Parathyroid adenoma (tissue), 2 donors: ENCODE measurements around the gene INO80B.
A peak's percentile ranks its signal among the peaks of the same experiment; 100 is the strongest.

Source experiments
- H2AFZ ChIP-seq: fragments of 300-600 bp; sonication (generic); one replicate; pipeline ENCODE4 v1.7.0; 2017; ENCODE audit warnings: antibody characterized with exemption, mild to moderate bottlenecking
- H3K27ac ChIP-seq: fragments of 300-600 bp; sonication (generic); one replicate; pipeline ENCODE4 v1.7.0; 2017
- H3K27me3 ChIP-seq: fragments of 300-600 bp; sonication (generic); one replicate; pipeline ENCODE4 v1.7.0; 2017; ENCODE audit warnings: low read length; ENCODE audit not compliant: control insufficient read depth, insufficient read depth
- H3K36me3 ChIP-seq: fragments of 300-600 bp; sonication (generic); one replicate; pipeline ENCODE4 v1.7.0; 2017; ENCODE audit warnings: low read length; ENCODE audit not compliant: control insufficient read depth, insufficient read depth
- H3K4me1 ChIP-seq: fragments of 300-600 bp; sonication (generic); one replicate; pipeline ENCODE4 v1.7.0; 2017; ENCODE audit warnings: control low read depth
- H3K4me2 ChIP-seq: fragments of 300-600 bp; sonication (generic); one replicate; pipeline ENCODE4 v1.7.0; 2017; ENCODE audit warnings: low read length
- H3K4me3 ChIP-seq: fragments of 300-600 bp; sonication (generic); one replicate; pipeline ENCODE4 v1.7.0; 2017; ENCODE audit warnings: low read depth, low read length
- H3K79me2 ChIP-seq: fragments of 300-600 bp; sonication (generic); one replicate; pipeline ENCODE4 v1.7.0; 2017; ENCODE audit warnings: control low read depth
- H3K9ac ChIP-seq: fragments of 300-600 bp; sonication (generic); one replicate; pipeline ENCODE4 v1.7.0; 2017; ENCODE audit warnings: mild to moderate bottlenecking
- H3K9me3 ChIP-seq: fragments of 300-600 bp; sonication (generic); one replicate; pipeline ENCODE4 v1.7.0; 2017; ENCODE audit warnings: low read length; ENCODE audit not compliant: control insufficient read depth
- TF ChIP-seq, protein P1 (sequence below): fragments of 300-600 bp; sonication (generic); IDR thresholded peaks from one replicate; pipeline ENCODE4 v1.7.0; 2017; ENCODE audit warnings: antibody characterized with exemption, mild to moderate bottlenecking
- donor health status: primary hyperparathyroidism.

The INO80B gene

GRCh38 chr2:74454654-74455511 is at the start of gene INO80B:
INO80B (plus strand) TSS chr2:74455087; CDS start chr2:74455117, 30 bp downstream.
- H2AFZ ChIP-seq = peak within 1 kb of the TSS; percentile 82
- peak within 1 kb of the TSS; percentile 43 for H3K27ac ChIP-seq
- H3K4me1 ChIP-seq = peaks cover 31% of the 10 kb centered on the region
- no peaks in the 10 kb centered on the region for H3K27me3 ChIP-seq
- H3K4me3 ChIP-seq = peak within 1 kb of the TSS; percentile 89
- TF ChIP-seq, protein P1, sequence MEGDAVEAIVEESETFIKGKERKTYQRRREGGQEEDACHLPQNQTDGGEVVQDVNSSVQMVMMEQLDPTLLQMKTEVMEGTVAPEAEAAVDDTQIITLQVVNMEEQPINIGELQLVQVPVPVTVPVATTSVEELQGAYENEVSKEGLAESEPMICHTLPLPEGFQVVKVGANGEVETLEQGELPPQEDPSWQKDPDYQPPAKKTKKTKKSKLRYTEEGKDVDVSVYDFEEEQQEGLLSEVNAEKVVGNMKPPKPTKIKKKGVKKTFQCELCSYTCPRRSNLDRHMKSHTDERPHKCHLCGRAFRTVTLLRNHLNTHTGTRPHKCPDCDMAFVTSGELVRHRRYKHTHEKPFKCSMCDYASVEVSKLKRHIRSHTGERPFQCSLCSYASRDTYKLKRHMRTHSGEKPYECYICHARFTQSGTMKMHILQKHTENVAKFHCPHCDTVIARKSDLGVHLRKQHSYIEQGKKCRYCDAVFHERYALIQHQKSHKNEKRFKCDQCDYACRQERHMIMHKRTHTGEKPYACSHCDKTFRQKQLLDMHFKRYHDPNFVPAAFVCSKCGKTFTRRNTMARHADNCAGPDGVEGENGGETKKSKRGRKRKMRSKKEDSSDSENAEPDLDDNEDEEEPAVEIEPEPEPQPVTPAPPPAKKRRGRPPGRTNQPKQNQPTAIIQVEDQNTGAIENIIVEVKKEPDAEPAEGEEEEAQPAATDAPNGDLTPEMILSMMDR = no peak
- no peaks in the 10 kb centered on the region for H3K9me3 ChIP-seq
- H3K4me2 ChIP-seq = peak within 1 kb of the TSS; percentile 88
- peaks cover 6% of the 10 kb centered on the region for H3K79me2 ChIP-seq
- H3K9ac ChIP-seq = peak within 1 kb of the TSS; percentile 41
- H3K36me3 ChIP-seq = no peaks in the 10 kb centered on the region

GRCh38 chr2:74406035-74406434 is 48.9 kb upstream of the INO80B start:
- Histone ChIP-seq H3K9me3 (no peaks in the 10 kb centered on the region), H3K36me3 (no peaks in the 10 kb centered on the region), H3K79me2 (no peaks in the 10 kb centered on the region), H3K4me1 (no peaks in the 10 kb centered on the region), H2AFZ (no peak overlapping the region), H3K27me3 (no peaks in the 10 kb centered on the region), H3K27ac (no peak overlapping the region), H3K9ac (no peak overlapping the region), H3K4me2 (no peak overlapping the region), H3K4me3 (no peak overlapping the region)
- TF ChIP-seq, protein P1 = no peak

- Histone ChIP-seq H3K9ac (no peak overlapping the region), H3K27ac (no peak overlapping the region), H2AFZ (no peak overlapping the region), H3K4me2 (no peak overlapping the region), H3K4me1 (no peaks in the 10 kb centered on the region), H3K36me3 (no peaks in the 10 kb centered on the region), H3K9me3 (no peaks in the 10 kb centered on the region), H3K79me2 (no peaks in the 10 kb centered on the region), H3K27me3 (no peaks in the 10 kb centered on the region), H3K4me3 (no peak overlapping the region)
- TF ChIP-seq, protein P1 = no peak
These were observed 47.2 kb upstream of the INO80B start for GRCh38 chr2:74407682-74408081.

- no peak overlapping the region for H3K4me3 ChIP-seq
These were observed 41.7 kb upstream of the INO80B start for GRCh38 chr2:74413001-74413698.

More at GRCh38 chr2:74413001-74413698, 41.7 kb upstream of the INO80B start:
- Histone ChIP-seq H3K79me2 (no peaks in the 10 kb centered on the region), H2AFZ (no peak overlapping the region), H3K27me3 (no peaks in the 10 kb centered on the region), H3K36me3 (no peaks in the 10 kb centered on the region), H3K27ac (no peak overlapping the region), H3K9me3 (no peaks in the 10 kb centered on the region), H3K4me1 (no peaks in the 10 kb centered on the region), H3K9ac (no peak overlapping the region), H3K4me2 (no peak overlapping the region)
- TF ChIP-seq, protein P1 = no peak
